ENCODE data around the gene PFN4. TPM values are rescaled to one million over a fixed set of nuclear protein-coding genes. Genes with fewer than 3 reads are reported as not detected.

The PFN4 gene
- total and polyA plus RNA-seq, 9 of the 15 experiments (the other 6 are each of a cell fraction or from before 2014, with no cell fraction given), result 0.07 to 0.54 (median 0.31) TPM; not detected in 2

DNA sequence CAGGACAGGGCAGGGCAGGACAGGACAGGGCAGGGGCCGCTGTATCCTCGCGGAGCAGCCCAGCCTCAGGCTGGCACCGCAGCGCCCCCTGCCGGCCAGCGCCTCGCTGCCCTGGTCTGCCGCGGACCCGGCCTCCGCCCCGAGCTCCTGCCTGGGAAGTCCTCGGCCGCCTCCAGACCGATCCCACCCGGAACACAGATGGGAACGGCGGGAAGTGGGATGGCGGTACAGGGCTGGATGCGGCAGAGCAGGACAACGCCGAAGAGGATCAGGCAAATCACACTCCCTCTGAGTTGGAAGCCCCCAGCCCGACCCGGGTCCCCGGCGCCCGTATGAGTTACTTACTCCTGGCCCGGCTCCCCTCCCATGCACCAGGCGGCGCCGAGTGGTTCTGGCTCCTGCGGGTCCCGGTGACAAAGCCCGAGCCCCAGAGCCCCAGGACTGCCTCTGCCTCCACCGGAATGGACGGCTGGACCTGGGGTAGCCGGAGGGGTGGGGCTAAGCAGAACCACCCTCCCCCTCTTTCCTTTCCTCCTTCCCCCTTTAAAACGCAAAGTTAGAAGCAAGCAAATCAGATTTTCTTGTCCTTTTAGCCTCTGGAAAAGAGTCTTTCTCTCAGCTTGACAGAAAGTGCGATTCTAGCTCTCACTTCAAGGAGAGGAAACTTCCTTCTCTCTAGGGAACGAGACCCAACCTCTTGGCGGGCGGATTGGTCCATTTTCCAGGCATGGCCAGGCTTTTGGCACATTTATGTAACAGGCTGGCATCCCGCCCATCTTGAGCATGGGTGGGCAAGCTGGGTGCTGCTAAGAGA is 38.5 kb downstream of the PFN4 start, which contains the start of gene TP53I3 (continued):
- TF ChIP-seq MECOM (CRISPR knock-in tag; IDR thresholded peaks at IDR 0.05), result no peak
- TF ChIP-seq, protein P1, sequence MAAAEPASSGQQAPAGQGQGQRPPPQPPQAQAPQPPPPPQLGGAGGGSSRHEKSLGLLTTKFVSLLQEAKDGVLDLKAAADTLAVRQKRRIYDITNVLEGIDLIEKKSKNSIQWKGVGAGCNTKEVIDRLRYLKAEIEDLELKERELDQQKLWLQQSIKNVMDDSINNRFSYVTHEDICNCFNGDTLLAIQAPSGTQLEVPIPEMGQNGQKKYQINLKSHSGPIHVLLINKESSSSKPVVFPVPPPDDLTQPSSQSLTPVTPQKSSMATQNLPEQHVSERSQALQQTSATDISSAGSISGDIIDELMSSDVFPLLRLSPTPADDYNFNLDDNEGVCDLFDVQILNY (CRISPR knock-in tag; IDR thresholded peaks at IDR 0.05), result peak; percentile 74; the same call in 1 of the 2 replicates
- no peak for TF ChIP-seq SRSF7 (optimal IDR thresholded peaks at IDR 0.05; ENCODE audit: low read depth, low read length)
- TF ChIP-seq RFX7 (CRISPR knock-in tag; IDR thresholded peaks at IDR 0.05), result no peak
- TF ChIP-seq, protein P2, sequence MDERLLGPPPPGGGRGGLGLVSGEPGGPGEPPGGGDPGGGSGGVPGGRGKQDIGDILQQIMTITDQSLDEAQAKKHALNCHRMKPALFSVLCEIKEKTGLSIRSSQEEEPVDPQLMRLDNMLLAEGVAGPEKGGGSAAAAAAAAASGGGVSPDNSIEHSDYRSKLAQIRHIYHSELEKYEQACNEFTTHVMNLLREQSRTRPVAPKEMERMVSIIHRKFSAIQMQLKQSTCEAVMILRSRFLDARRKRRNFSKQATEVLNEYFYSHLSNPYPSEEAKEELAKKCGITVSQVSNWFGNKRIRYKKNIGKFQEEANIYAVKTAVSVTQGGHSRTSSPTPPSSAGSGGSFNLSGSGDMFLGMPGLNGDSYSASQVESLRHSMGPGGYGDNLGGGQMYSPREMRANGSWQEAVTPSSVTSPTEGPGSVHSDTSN (CRISPR knock-in tag; IDR thresholded peaks at IDR 0.05; ENCODE audit: low read depth), result no peak
- TF ChIP-seq, protein P2 (tag; conservative IDR thresholded peaks at IDR 0.05; ENCODE audit: low read depth), result no peak
- peak; percentile 66 for TF ChIP-seq MYC (IDR thresholded peaks at IDR 0.05; ENCODE audit: low read depth, low read length)
- no peak; the same call in 1 of the 2 replicates for TF ChIP-seq MYC (CRISPR knock-in tag; IDR thresholded peaks at IDR 0.05; ENCODE audit: borderline replicate concordance, low read depth)
- TF ChIP-seq HSF4 (CRISPR knock-in tag; IDR thresholded peaks at IDR 0.05; ENCODE audit: borderline replicate concordance), result no peak
- no peak for TF ChIP-seq CHD1 (IDR thresholded peaks at IDR 0.05; ENCODE audit: low read length)
- no peak for TF ChIP-seq ZNF311 (CRISPR knock-in tag; IDR thresholded peaks at IDR 0.05)
- no peak for TF ChIP-seq POLR3G (IDR thresholded peaks at IDR 0.05; ENCODE audit: extremely low read depth, insufficient read length, insufficient replicate concordance)
- TF ChIP-seq MXI1 (IDR thresholded peaks at IDR 0.05; ENCODE audit: low read depth, low read length), result no peak
- TF ChIP-seq PREB (CRISPR knock-in tag; IDR thresholded peaks at IDR 0.05), result 0 out of 2 replicates have a peak, but pooled peaks have one; percentile 24
- no peak for TF ChIP-seq ZNF175 (CRISPR knock-in tag; IDR thresholded peaks at IDR 0.05; ENCODE audit: low read depth)
- TF ChIP-seq KLF1 (tag; IDR thresholded peaks at IDR 0.05), result peak; percentile 58; the same call in 1 of the 2 replicates
- no peak for TF ChIP-seq NUFIP1 (IDR thresholded peaks at IDR 0.05; ENCODE audit: partially characterized antibody)
- no peak for TF ChIP-seq ZBTB49 (CRISPR knock-in tag; IDR thresholded peaks at IDR 0.05; ENCODE audit: borderline replicate concordance)
- TF ChIP-seq ELF1 (tag; IDR thresholded peaks at IDR 0.05), result peak; percentile 34; the same call in 1 of the 2 replicates
- no peak for TF ChIP-seq HDAC6 (IDR thresholded peaks at IDR 0.05; ENCODE audit: low read depth, low read length)
